K562 (cell line): ENCODE data around the gene SAP25. TPM values are rescaled to one million over a fixed set of nuclear protein-coding genes. Genes with fewer than 3 reads are reported as not detected.
A peak's percentile ranks its signal among the peaks of the same experiment; 100 is the strongest.

Experiments
- BHLHE40 ChIP-seq: IDR thresholded peaks from 2 replicates; pipeline ENCODE4 v1.6.1; 2011; ENCODE audit warnings: low read length, improper control_type of control experiment
- CBX1 ChIP-seq: sonication (generic); IDR thresholded peaks from 2 replicates; pipeline ENCODE4 v1.6.1; 2016; ENCODE audit warnings: antibody characterized with exemption, low read depth, mild to moderate bottlenecking
- DPF2 ChIP-seq: fragments of 450-650 bp; IDR thresholded peaks from 2 replicates; pipeline ENCODE4 v1.6.1; 2016
- ESRRB ChIP-seq: fragments of 250-450 bp; sonication (Bioruptor Pico); IDR thresholded peaks from 2 replicates; pipeline ENCODE4 v1.5.0; 2020; ENCODE audit warnings: mild to moderate bottlenecking, moderate library complexity, borderline replicate concordance
- KAT7 ChIP-seq: sonication (generic); formaldehyde crosslinking; IDR thresholded peaks from 2 replicates; pipeline ENCODE4 v1.8.0; 2022; ENCODE audit warnings: missing genetic modification reagents, mild to moderate bottlenecking, borderline replicate concordance
- MYBL2 ChIP-seq, 2 experiments: fragments of 450-650 bp in 1 of 2; sonication (generic) in 1 of 2; formaldehyde crosslinking in 1 of 2; IDR thresholded peaks; 2 replicates each; pipeline versions ENCODE4 v1.6.1 to v1.8.1; 2017 to 2022; ENCODE audit warnings: borderline replicate concordance in 1 of 2, inconsistent platforms in 1 of 2, low read depth in 1 of 2, mild to moderate bottlenecking in 1 of 2, missing genetic modification reagents in 1 of 2, moderate library complexity in 1 of 2
- PRPF4 ChIP-seq: fragments of 200-400 bp; formaldehyde crosslinking; IDR thresholded peaks from one replicate; pipeline ENCODE4 v1.6.1; 2017; ENCODE audit warnings: low read length, low read depth, mild to moderate bottlenecking; ENCODE audit not compliant: insufficient read depth, poor library complexity, severe bottlenecking
- SRF ChIP-seq, 2 experiments: fragments of 250-450, 450-650 bp in 1 of 2; sonication (Bioruptor Pico) in 1 of 2; sonication (generic) in 1 of 2; formaldehyde crosslinking; IDR thresholded peaks; 2 replicates each; pipeline versions ENCODE4 v1.5.0 to v1.5.1; 2020 to 2022; ENCODE audit warnings: mild to moderate bottlenecking in 1 of 2, missing genetic modification reagents in 1 of 2
- TAF15 ChIP-seq: fragments of 200-400 bp; formaldehyde crosslinking; IDR thresholded peaks from 2 replicates; pipeline ENCODE4 v1.6.1; 2017; ENCODE audit warnings: mild to moderate bottlenecking, low read depth, low read length, moderate library complexity
- TGIF2 ChIP-seq: sonication (generic); formaldehyde crosslinking; IDR thresholded peaks from 2 replicates; pipeline ENCODE4 v1.8.1; 2022; ENCODE audit warnings: mild to moderate bottlenecking, missing genetic modification reagents, moderate library complexity
- TOE1 ChIP-seq, 2 experiments: fragments of 450-650 bp in 1 of 2; sonication (generic) in 1 of 2; formaldehyde crosslinking in 1 of 2; IDR thresholded peaks; 2 replicates each; pipeline versions ENCODE4 v1.7.1 to v1.8.0; 2016 to 2022; ENCODE audit warnings: borderline replicate concordance in 2 of 2, mild to moderate bottlenecking in 2 of 2, antibody characterized with exemption in 1 of 2, inconsistent platforms in 1 of 2, low read depth in 1 of 2, missing genetic modification reagents in 1 of 2, moderate library complexity in 1 of 2
- ZBTB17 ChIP-seq: fragments of 450-650 bp; formaldehyde crosslinking; IDR thresholded peaks from 2 replicates; pipeline ENCODE4 v1.4.0; 2020; ENCODE audit warnings: mild to moderate bottlenecking
- ZNF282 ChIP-seq: sonication (generic); formaldehyde crosslinking; IDR thresholded peaks from 2 replicates; pipeline ENCODE4 v1.8.1; 2023; ENCODE audit warnings: missing genetic modification reagents
- ZNF511 ChIP-seq: sonication (generic); formaldehyde crosslinking; IDR thresholded peaks from 2 replicates; pipeline ENCODE4 v1.8.0; 2022; ENCODE audit warnings: mild to moderate bottlenecking, missing genetic modification reagents
- ZNF75A ChIP-seq: fragments of 450-650 bp; formaldehyde crosslinking; IDR thresholded peaks from 2 replicates; pipeline ENCODE4 v1.4.0; 2020; ENCODE audit warnings: mild to moderate bottlenecking
- polyA plus RNA-seq, 8 experiments: library from polyadenylated mRNA; depleted of rRNA in 4 of 8; stranded (reverse) in 5 of 8; unstranded in 3 of 8; fragments of >200 nt; fragmentation: Nextera tagmentation in 2 of 8; fragmentation: Illumina TruSeq in 1 of 8; extraction: Ambion mirVana in 2 of 8; extraction: Trizol in 1 of 8; gene quantifications; 2 replicates each; pipeline versions ENCODE4 v1.2.1 to v1.2.3, GENCODE V29; 2011 to 2014; ENCODE audit warnings: inconsistent platforms in 1 of 8, missing spikeins in 1 of 8
- total RNA-seq, 7 experiments: library from RNA; depleted of rRNA in 6 of 7; stranded (reverse); fragments of >200 nt in 6 of 7; fragmentation: Illumina TruSeq in 2 of 7; extraction: Trizol in 2 of 7; gene quantifications; 2 replicates each; pipeline versions ENCODE4 v1.2.1 to v1.2.3, GENCODE V29; 2011 to 2021; ENCODE audit warnings: low replicate concordance in 1 of 7
- TF ChIP-seq, protein P1 (sequence below), 2 experiments: fragments of 150-350 bp in 1 of 2; IDR thresholded peaks; 2 replicates each; pipeline ENCODE4 v1.6.1; 2012 to 2016; ENCODE audit warnings: low read depth in 2 of 2, low read length in 2 of 2, mild to moderate bottlenecking in 1 of 2, moderate library complexity in 1 of 2
- TF ChIP-seq, protein P2 (sequence below): fragments of 450-650 bp; IDR thresholded peaks from 2 replicates; pipeline ENCODE4 v1.6.1; 2017; ENCODE audit warnings: mild to moderate bottlenecking, moderate library complexity
- TF ChIP-seq, protein P3 (sequence below): fragments of 450-650 bp; IDR thresholded peaks from 2 replicates; pipeline ENCODE4 v1.7.0; 2016; ENCODE audit warnings: borderline replicate concordance

The SAP25 gene
- total and polyA plus RNA-seq, 9 of the 15 experiments (the other 6 are each of a cell fraction or from before 2014, with no cell fraction given), result 0.13 to 5.3 (median 0.78) TPM; not detected in 1

- 0 out of 2 replicates have a peak, but pooled peaks have one; percentile 34 for TF ChIP-seq KAT7
- TF ChIP-seq TOE1 (IDR thresholded peaks at IDR 0.05; ENCODE audit: borderline replicate concordance), result peak; percentile 79
- TF ChIP-seq TOE1 (CRISPR knock-in tag; IDR thresholded peaks at IDR 0.05; ENCODE audit: borderline replicate concordance, low read depth), result no peak
- no peak for TF ChIP-seq TAF15
- no peak for TF ChIP-seq ZNF511 (CRISPR knock-in tag)
- TF ChIP-seq, protein P1, sequence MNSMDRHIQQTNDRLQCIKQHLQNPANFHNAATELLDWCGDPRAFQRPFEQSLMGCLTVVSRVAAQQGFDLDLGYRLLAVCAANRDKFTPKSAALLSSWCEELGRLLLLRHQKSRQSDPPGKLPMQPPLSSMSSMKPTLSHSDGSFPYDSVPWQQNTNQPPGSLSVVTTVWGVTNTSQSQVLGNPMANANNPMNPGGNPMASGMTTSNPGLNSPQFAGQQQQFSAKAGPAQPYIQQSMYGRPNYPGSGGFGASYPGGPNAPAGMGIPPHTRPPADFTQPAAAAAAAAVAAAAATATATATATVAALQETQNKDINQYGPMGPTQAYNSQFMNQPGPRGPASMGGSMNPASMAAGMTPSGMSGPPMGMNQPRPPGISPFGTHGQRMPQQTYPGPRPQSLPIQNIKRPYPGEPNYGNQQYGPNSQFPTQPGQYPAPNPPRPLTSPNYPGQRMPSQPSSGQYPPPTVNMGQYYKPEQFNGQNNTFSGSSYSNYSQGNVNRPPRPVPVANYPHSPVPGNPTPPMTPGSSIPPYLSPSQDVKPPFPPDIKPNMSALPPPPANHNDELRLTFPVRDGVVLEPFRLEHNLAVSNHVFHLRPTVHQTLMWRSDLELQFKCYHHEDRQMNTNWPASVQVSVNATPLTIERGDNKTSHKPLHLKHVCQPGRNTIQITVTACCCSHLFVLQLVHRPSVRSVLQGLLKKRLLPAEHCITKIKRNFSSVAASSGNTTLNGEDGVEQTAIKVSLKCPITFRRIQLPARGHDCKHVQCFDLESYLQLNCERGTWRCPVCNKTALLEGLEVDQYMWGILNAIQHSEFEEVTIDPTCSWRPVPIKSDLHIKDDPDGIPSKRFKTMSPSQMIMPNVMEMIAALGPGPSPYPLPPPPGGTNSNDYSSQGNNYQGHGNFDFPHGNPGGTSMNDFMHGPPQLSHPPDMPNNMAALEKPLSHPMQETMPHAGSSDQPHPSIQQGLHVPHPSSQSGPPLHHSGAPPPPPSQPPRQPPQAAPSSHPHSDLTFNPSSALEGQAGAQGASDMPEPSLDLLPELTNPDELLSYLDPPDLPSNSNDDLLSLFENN (IDR thresholded peaks at IDR 0.05; ENCODE audit: low read depth in 2 of 2, low read length in 2 of 2), result 0 out of 4 replicates have a peak, but pooled peaks of 1 of the 2 experiments have one; percentile 37
- no peak for TF ChIP-seq ZNF75A (CRISPR knock-in tag)
- no peak for TF ChIP-seq ESRRB
- 0 out of 2 replicates have a peak, but pooled peaks have one; percentile 15 for TF ChIP-seq BHLHE40
- no peak for TF ChIP-seq MYBL2 (IDR thresholded peaks at IDR 0.05; ENCODE audit: low read depth)
- no peak for TF ChIP-seq MYBL2 (CRISPR knock-in tag; IDR thresholded peaks at IDR 0.05; ENCODE audit: borderline replicate concordance)
- peak; percentile 66 for TF ChIP-seq DPF2
- TF ChIP-seq, protein P2, sequence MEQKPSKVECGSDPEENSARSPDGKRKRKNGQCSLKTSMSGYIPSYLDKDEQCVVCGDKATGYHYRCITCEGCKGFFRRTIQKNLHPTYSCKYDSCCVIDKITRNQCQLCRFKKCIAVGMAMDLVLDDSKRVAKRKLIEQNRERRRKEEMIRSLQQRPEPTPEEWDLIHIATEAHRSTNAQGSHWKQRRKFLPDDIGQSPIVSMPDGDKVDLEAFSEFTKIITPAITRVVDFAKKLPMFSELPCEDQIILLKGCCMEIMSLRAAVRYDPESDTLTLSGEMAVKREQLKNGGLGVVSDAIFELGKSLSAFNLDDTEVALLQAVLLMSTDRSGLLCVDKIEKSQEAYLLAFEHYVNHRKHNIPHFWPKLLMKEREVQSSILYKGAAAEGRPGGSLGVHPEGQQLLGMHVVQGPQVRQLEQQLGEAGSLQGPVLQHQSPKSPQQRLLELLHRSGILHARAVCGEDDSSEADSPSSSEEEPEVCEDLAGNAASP, result no peak
- TF ChIP-seq CBX1, result peak; percentile 29; the same call in 1 of the 2 replicates
- no peak; a peak in 1 of 4 replicates for TF ChIP-seq SRF (CRISPR knock-in tag; IDR thresholded peaks at IDR 0.05)
- TF ChIP-seq PRPF4, result peak; percentile 27
- no peak for TF ChIP-seq ZBTB17
- no peak for TF ChIP-seq TGIF2 (CRISPR knock-in tag)
- no peak for TF ChIP-seq ZNF282 (CRISPR knock-in tag)
- TF ChIP-seq, protein P3, sequence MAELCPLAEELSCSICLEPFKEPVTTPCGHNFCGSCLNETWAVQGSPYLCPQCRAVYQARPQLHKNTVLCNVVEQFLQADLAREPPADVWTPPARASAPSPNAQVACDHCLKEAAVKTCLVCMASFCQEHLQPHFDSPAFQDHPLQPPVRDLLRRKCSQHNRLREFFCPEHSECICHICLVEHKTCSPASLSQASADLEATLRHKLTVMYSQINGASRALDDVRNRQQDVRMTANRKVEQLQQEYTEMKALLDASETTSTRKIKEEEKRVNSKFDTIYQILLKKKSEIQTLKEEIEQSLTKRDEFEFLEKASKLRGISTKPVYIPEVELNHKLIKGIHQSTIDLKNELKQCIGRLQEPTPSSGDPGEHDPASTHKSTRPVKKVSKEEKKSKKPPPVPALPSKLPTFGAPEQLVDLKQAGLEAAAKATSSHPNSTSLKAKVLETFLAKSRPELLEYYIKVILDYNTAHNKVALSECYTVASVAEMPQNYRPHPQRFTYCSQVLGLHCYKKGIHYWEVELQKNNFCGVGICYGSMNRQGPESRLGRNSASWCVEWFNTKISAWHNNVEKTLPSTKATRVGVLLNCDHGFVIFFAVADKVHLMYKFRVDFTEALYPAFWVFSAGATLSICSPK, result no peak
Measured at GRCh38 chr7:100604028-100604975, 30.6 kb upstream of the SAP25 start (continued).
